Vagina (tissue), 2 donors: ENCODE results near the gene ZDHHC1.

Experiments used
- CTCF ChIP-seq, 3 experiments: fragments of 450-650 bp in 2 of 3; fragments of 200-600 bp in 1 of 3; sonication (generic) in 1 of 3; IDR thresholded peaks; one replicate each; pipeline ENCODE4 v1.5.1; 2017 to 2019; ENCODE audit warnings: antibody characterized with exemption in 3 of 3, mild to moderate bottlenecking in 2 of 3, moderate library complexity in 2 of 3
- POLR2AphosphoS5 ChIP-seq, 2 donors: sonication (generic); formaldehyde crosslinking; IDR thresholded peaks; one replicate each; pipeline ENCODE4 v1.9.0; 2017; ENCODE audit warnings: antibody characterized with exemption in 2 of 2, mild to moderate bottlenecking in 2 of 2, low read depth in 1 of 2; ENCODE audit not compliant: insufficient read depth in 1 of 2

- TF ChIP-seq POLR2AphosphoS5 (IDR thresholded peaks at IDR 0.05; ENCODE audit: insufficient read depth in 1 of 2, low read depth in 1 of 2) (no peak), CTCF (IDR thresholded peaks at IDR 0.05) (no peak)
Measured at GRCh38 chr16:67350324-67350723, 66.0 kb downstream of the ZDHHC1 start.
